Activated T-helper 1 cell treated with anti-CD3 and anti-CD28 coated beads, Interleukin-12 subunit alpha, Interleukin-12 subunit beta, Interleukin-2, Interleukin-4 antibody, amounts not matched to agents 30 ng/mL and 10 ng/mL and 1 ng/mL, durations not matched to agents 14 hours and 24 hours and 36 hours (primary cell): ENCODE data around the gene SPIN2B. TPM values are rescaled to one million over a fixed set of nuclear protein-coding genes. Genes with fewer than 3 reads are reported as not detected.
"Not testable (repeated sequence)": the region's sequence is repeated elsewhere in the genome, so short reads cannot be mapped to it uniquely, and the experiment has no call there.

Experiments
- DNase-seq: peaks from one replicate; pipeline ENCODE4 v3.0.0; 2021; ENCODE audit warnings: low spot score
- H3K27ac Mint-ChIP-seq: one replicate; pipeline ENCODE4 v1.8.0; 2021; ENCODE audit warnings: mild to moderate bottlenecking, mixed read lengths
- H3K27me3 Mint-ChIP-seq: one replicate; pipeline ENCODE4 v1.8.0; 2022; ENCODE audit warnings: mild to moderate bottlenecking, moderate library complexity, mixed read lengths; ENCODE audit not compliant: insufficient read depth
- H3K36me3 Mint-ChIP-seq: one replicate; pipeline ENCODE4 v1.8.0; 2021; ENCODE audit warnings: low read depth, mixed read lengths
- H3K4me1 Mint-ChIP-seq: one replicate; pipeline ENCODE4 v1.8.0; 2021; ENCODE audit warnings: low read depth, mixed read lengths
- H3K4me3 Mint-ChIP-seq: one replicate; pipeline ENCODE4 v1.8.0; 2021; ENCODE audit warnings: mild to moderate bottlenecking, moderate library complexity, mixed read lengths
- H3K9me3 Mint-ChIP-seq: one replicate; pipeline ENCODE4 v1.8.0; 2021; ENCODE audit warnings: mixed read lengths
- intact Hi-C: fragments of 100-400 bp; cut with micrococcal nuclease; formaldehyde crosslinking; loops from one replicate; pipeline ENCODE4 v1.15.1; 2024
- total RNA-seq: library from RNA; stranded (reverse); gene quantifications from 2 replicates; pipeline ENCODE4 v1.2.3, GENCODE V29; 2022

SPIN2B gene
- total RNA-seq, 1 donor from 2014 or later = 12.1 TPM

- H3K27ac Mint-ChIP-seq = peak overlapping the region; percentile 84
- no peaks in the 10 kb centered on the region for H3K9me3 Mint-ChIP-seq
- peaks cover 13% of the 10 kb centered on the region for H3K36me3 Mint-ChIP-seq
- peaks cover 7% of the 10 kb centered on the region for H3K4me1 Mint-ChIP-seq
- no peak for DNase-seq
- H3K4me3 Mint-ChIP-seq = peak overlapping the region; percentile 91
- no peaks in the 10 kb centered on the region for H3K27me3 Mint-ChIP-seq
- intact Hi-C loops = loop anchor here (1.0 to 10.0 kb wide), 6 partner anchors 127 to 785 kb away; partner anchors contain the start of genes FAAH2, SPIN3 and ZXDB
Observed at GRCh38 chrX:57121816-57122215, 468 bp upstream of the SPIN2B start.

GRCh38 chrX:57120619-57121161 is 658 bp downstream of the SPIN2B start:
- H3K9me3 Mint-ChIP-seq, H3K4me1 Mint-ChIP-seq, H3K27me3 Mint-ChIP-seq, DNase-seq: not testable (repeated sequence)
- Mint-ChIP-seq H3K27ac (peak overlapping the region; percentile 84), H3K36me3 (peaks cover 15% of the 10 kb centered on the region), H3K4me3 (peak overlapping the region; percentile 91)
- intact Hi-C loops = loop anchor here (1.0 to 10.0 kb wide), 6 partner anchors 125 to 787 kb away; partner anchors contain the start of genes FAAH2, SPIN3 and ZXDB

- Mint-ChIP-seq H3K27me3 (no peaks in the 10 kb centered on the region), H3K4me1 (peaks cover 7% of the 10 kb centered on the region), H3K9me3 (no peaks in the 10 kb centered on the region), H3K27ac (no peak overlapping the region), H3K36me3 (peaks cover 19% of the 10 kb centered on the region), H3K4me3 (peak overlapping the region; percentile 56)
- intact Hi-C loops = no loop called here
- DNase-seq = no peak
Observed at GRCh38 chrX:57119416-57119815, 1.9 kb downstream of the SPIN2B start.

GRCh38 chrX:57117566-57117965 is 3.8 kb downstream of the SPIN2B start:
- H3K9me3 Mint-ChIP-seq, H3K27ac Mint-ChIP-seq, H3K4me3 Mint-ChIP-seq, intact Hi-C loops, H3K4me1 Mint-ChIP-seq, H3K27me3 Mint-ChIP-seq, DNase-seq: not testable (repeated sequence)
- peaks cover 24% of the 10 kb centered on the region for H3K36me3 Mint-ChIP-seq

- Mint-ChIP-seq H3K4me3 (no peak overlapping the region), H3K36me3 (peaks cover 14% of the 10 kb centered on the region), H3K27me3 (no peaks in the 10 kb centered on the region), H3K4me1 (peaks cover 7% of the 10 kb centered on the region), H3K27ac (no peak overlapping the region), H3K9me3 (no peaks in the 10 kb centered on the region)
- intact Hi-C loops = no loop called here
- no peak for DNase-seq
Observed at GRCh38 chrX:57104921-57105398, 16.4 kb downstream of the SPIN2B start.

- Mint-ChIP-seq H3K36me3 (peaks cover 10% of the 10 kb centered on the region), H3K27me3 (no peaks in the 10 kb centered on the region), H3K27ac (no peak overlapping the region), H3K9me3 (peaks cover 2% of the 10 kb centered on the region), H3K4me3 (no peak overlapping the region), H3K4me1 (peaks cover 7% of the 10 kb centered on the region)
- intact Hi-C loops = no loop called here
- DNase-seq = no peak
Observed at GRCh38 chrX:57104406-57104805, 16.9 kb downstream of the SPIN2B start.

- Mint-ChIP-seq H3K4me1 (peaks cover 7% of the 10 kb centered on the region), H3K9me3 (peaks cover 9% of the 10 kb centered on the region), H3K4me3 (no peak overlapping the region), H3K27me3 (no peaks in the 10 kb centered on the region), H3K36me3 (peaks cover 9% of the 10 kb centered on the region), H3K27ac (no peak overlapping the region)
- intact Hi-C loops = no loop called here
- no peak for DNase-seq
Observed at GRCh38 chrX:57103489-57103888, 17.9 kb downstream of the SPIN2B start.

GRCh38 chrX:57102918-57103317 is 18.4 kb downstream of the SPIN2B start:
- H3K27ac Mint-ChIP-seq, H3K36me3 Mint-ChIP-seq, H3K4me1 Mint-ChIP-seq, H3K4me3 Mint-ChIP-seq, intact Hi-C loops, H3K27me3 Mint-ChIP-seq, H3K9me3 Mint-ChIP-seq, DNase-seq: not testable (repeated sequence)

- H3K4me3 Mint-ChIP-seq = no peak overlapping the region
- DNase-seq = no peak
- no peaks in the 10 kb centered on the region for H3K27me3 Mint-ChIP-seq
- H3K4me1 Mint-ChIP-seq = no peaks in the 10 kb centered on the region
- H3K36me3 Mint-ChIP-seq = peaks cover 8% of the 10 kb centered on the region
- intact Hi-C loops = no loop called here
- H3K27ac Mint-ChIP-seq = no peak overlapping the region
- peaks cover 4% of the 10 kb centered on the region for H3K9me3 Mint-ChIP-seq
Observed at GRCh38 chrX:57083143-57083542, 38.2 kb downstream of the SPIN2B start.

- Mint-ChIP-seq H3K4me1 (no peaks in the 10 kb centered on the region), H3K9me3 (peaks cover 5% of the 10 kb centered on the region), H3K27ac (no peak overlapping the region), H3K36me3 (no peaks in the 10 kb centered on the region), H3K27me3 (peaks cover 2% of the 10 kb centered on the region), H3K4me3 (no peak overlapping the region)
- no peak for DNase-seq
- intact Hi-C loops = no loop called here
Observed at GRCh38 chrX:57074458-57074857, 46.9 kb downstream of the SPIN2B start.

- Mint-ChIP-seq H3K4me3 (no peak overlapping the region), H3K27ac (no peak overlapping the region)
- intact Hi-C loops = no loop called here
Observed at GRCh38 chrX:57070185-57070984, 51.0 kb downstream of the SPIN2B start.

More at GRCh38 chrX:57070185-57070984, 51.0 kb downstream of the SPIN2B start:
- Mint-ChIP-seq H3K4me1 (no peaks in the 10 kb centered on the region), H3K36me3 (no peaks in the 10 kb centered on the region), H3K27me3 (peaks cover 2% of the 10 kb centered on the region), H3K9me3 (no peaks in the 10 kb centered on the region)
- no peak for DNase-seq
